Measurements from ENCODE around the gene BCS1L.

DNA sequence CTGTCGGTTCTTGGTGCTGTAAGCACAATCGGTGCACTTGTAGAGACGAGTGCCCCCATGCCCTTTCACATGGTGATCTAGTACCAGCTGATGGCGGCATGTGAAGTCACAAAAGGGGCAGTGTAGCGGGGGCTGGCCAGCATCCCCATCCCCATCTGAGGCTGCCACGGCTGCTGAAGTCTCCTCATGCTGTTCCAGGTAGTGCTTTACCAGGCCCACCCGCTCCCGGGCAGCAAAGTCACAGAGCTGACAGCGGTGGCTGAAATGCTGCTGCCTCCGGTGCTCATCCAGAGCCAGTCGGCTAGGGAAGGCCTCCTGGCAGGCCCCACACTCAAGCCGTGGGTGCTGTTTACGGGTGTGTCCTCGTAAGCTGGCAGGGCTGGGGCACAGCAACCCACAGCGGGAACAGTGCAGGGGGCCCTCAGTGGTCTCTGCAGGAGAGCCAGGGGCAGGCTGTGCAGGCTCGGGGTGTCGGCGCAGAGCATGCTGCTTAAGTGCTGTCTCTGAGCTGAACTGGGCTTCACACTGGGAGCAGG lies 17.3 kb upstream of the BCS1L start:
- TF ChIP-seq POLR2A (IDR thresholded peaks at IDR 0.05; ENCODE audit: low read depth, low read length) (no peak), POLR2AphosphoS5 (IDR thresholded peaks at IDR 0.05; ENCODE audit: low read depth, low read length) (no peak)
